SK-N-SH (cell line): ENCODE results near the gene MAPK10. TPM values are rescaled to one million over a fixed set of nuclear protein-coding genes. Genes with fewer than 3 reads are reported as not detected.

Experiments
- CTCF ChIA-PET: fragments of 300-600, 350-600 bp; formaldehyde crosslinking; extraction: SDS; loops from one replicate; lab custom pipeline; 2021; lab: Yijun Ruan, JAX
- POLR2A ChIA-PET: fragments of 350-600 bp; sonication (Branson Sonifier 250); formaldehyde crosslinking; extraction: SDS; loops from one replicate; lab custom pipeline; 2020; ENCODE audit warnings: antibody characterized with exemption, inconsistent platforms; lab: Yijun Ruan, JAX
- DNase-seq: peaks from one replicate; pipeline ENCODE4 v3.0.0; 2012
- H2AFZ ChIP-seq: fragments of 200-600 bp; sonication (generic); 2 replicates; pipeline ENCODE4 v1.8.1; 2016; ENCODE audit warnings: antibody characterized with exemption, mild to moderate bottlenecking, low read depth
- H3F3A ChIP-seq: fragments of 200-600 bp; sonication (generic); replicated peaks from 2 replicates; pipeline ENCODE3; 2016; ENCODE audit warnings: antibody characterized with exemption, mild to moderate bottlenecking; ENCODE audit not compliant: insufficient read depth
- H3K27ac ChIP-seq, 2 experiments: fragments of 200-500 bp in 1 of 2; fragments of 200-600 bp in 1 of 2; sonication (Bioruptor generic) in 1 of 2; sonication (generic), shearing (Covaris generic) in 1 of 2; 2 replicates each; pipeline versions ENCODE4 v1.5.1 to v1.6.1; 2014 to 2016; ENCODE audit warnings: low read depth in 2 of 2, inconsistent platforms in 1 of 2, low read length in 1 of 2, mild to moderate bottlenecking in 1 of 2, mixed read lengths in 1 of 2
- H3K27me3 ChIP-seq: fragments of 200-600 bp; sonication (generic), shearing (Covaris generic); 2 replicates; pipeline ENCODE4 v1.6.1; 2016; ENCODE audit warnings: mixed run types; ENCODE audit not compliant: insufficient read depth
- H3K36me3 ChIP-seq, 2 experiments: fragments of 200-500 bp in 1 of 2; fragments of 200-600 bp in 1 of 2; sonication (Bioruptor generic) in 1 of 2; sonication (generic) in 1 of 2; replicated peaks in 1 of 2; 2 replicates each; pipeline versions ENCODE3 to v1.5.1; 2014 to 2016; ENCODE audit warnings: low read length in 1 of 2, mild to moderate bottlenecking in 1 of 2; ENCODE audit not compliant: insufficient read depth in 2 of 2, control insufficient read depth in 1 of 2
- H3K4me1 ChIP-seq, 2 experiments: fragments of 200-500 bp in 1 of 2; fragments of 200-600 bp in 1 of 2; sonication (Bioruptor generic) in 1 of 2; sonication (generic), shearing (Covaris generic) in 1 of 2; 2 replicates each; pipeline versions ENCODE4 v1.5.1 to v1.6.1; 2014 to 2016; ENCODE audit warnings: low read depth in 1 of 2, low read length in 1 of 2, mixed run types in 1 of 2; ENCODE audit not compliant: insufficient read depth in 2 of 2, control insufficient read depth in 1 of 2
- H3K4me2 ChIP-seq: fragments of 200-600 bp; sonication (generic), shearing (Covaris generic); 2 replicates; pipeline ENCODE4 v1.6.1; 2017; ENCODE audit warnings: mixed run types
- H3K4me3 ChIP-seq, 2 experiments: fragments of 200-500 bp in 1 of 2; fragments of 200-600 bp in 1 of 2; sonication (Bioruptor generic) in 1 of 2; sonication (generic), shearing (Covaris generic) in 1 of 2; 2 replicates each; pipeline versions ENCODE4 v1.5.1 to v1.8.1; 2014 to 2016; ENCODE audit warnings: low read depth in 2 of 2, inconsistent platforms in 1 of 2, low read length in 1 of 2, mild to moderate bottlenecking in 1 of 2, mixed read lengths in 1 of 2, moderate library complexity in 1 of 2
- H3K79me2 ChIP-seq: fragments of 200-600 bp; sonication (generic); 2 replicates; pipeline ENCODE4 v1.8.1; 2017; ENCODE audit warnings: mild to moderate bottlenecking; ENCODE audit not compliant: insufficient read depth
- H3K9ac ChIP-seq: fragments of 200-600 bp; sonication (generic); 2 replicates; pipeline ENCODE4 v1.6.1; 2017; ENCODE audit warnings: mixed run types
- H3K9me2 ChIP-seq: fragments of 200-600 bp; sonication (generic); 2 replicates; pipeline ENCODE4 v1.6.1; 2017; ENCODE audit warnings: mixed run types
- H3K9me3 ChIP-seq: fragments of 200-600 bp; sonication (generic); 2 replicates; pipeline ENCODE4 v1.6.1; 2017; ENCODE audit warnings: mixed run types, mild to moderate bottlenecking, moderate library complexity
- H4K20me1 ChIP-seq: fragments of 200-600 bp; sonication (generic); 2 replicates; pipeline ENCODE4 v1.6.1; 2017; ENCODE audit warnings: mild to moderate bottlenecking, mixed run types; ENCODE audit not compliant: insufficient read depth
- EZH2phosphoT487 ChIP-seq: fragments of 200-600 bp; sonication (generic); IDR thresholded peaks from 2 replicates; pipeline ENCODE4 v1.6.1; 2017; ENCODE audit warnings: low read depth, mixed run types, mild to moderate bottlenecking, antibody characterized with exemption, moderate library complexity, borderline replicate concordance
- FOXM1 ChIP-seq: IDR thresholded peaks from 2 replicates; pipeline ENCODE4 v1.4.0; 2012; ENCODE audit warnings: low read depth, mild to moderate bottlenecking
- JUND ChIP-seq: IDR thresholded peaks from 2 replicates; pipeline ENCODE4 v1.4.0; 2012
- MEF2A ChIP-seq: IDR thresholded peaks from 2 replicates; pipeline ENCODE4 v1.4.0; 2012; ENCODE audit warnings: low read depth, borderline replicate concordance
- PBX3 ChIP-seq: IDR thresholded peaks from 2 replicates; pipeline ENCODE4; 2012
- RAD21 ChIP-seq: IDR thresholded peaks from 2 replicates; pipeline ENCODE4 v1.6.1; 2012; ENCODE audit warnings: mild to moderate bottlenecking, low read length
- REST ChIP-seq: IDR thresholded peaks from 2 replicates; pipeline ENCODE4 v1.6.1; 2012; ENCODE audit warnings: mild to moderate bottlenecking, low read depth, low read length, moderate library complexity
- RFX5 ChIP-seq: IDR thresholded peaks from 2 replicates; pipeline ENCODE4 v1.6.1; 2012; ENCODE audit warnings: mild to moderate bottlenecking, improper control_type of control experiment, low read length
- RXRA ChIP-seq: IDR thresholded peaks from 2 replicates; pipeline ENCODE4 v1.4.0; 2012; ENCODE audit warnings: low read depth, mild to moderate bottlenecking, borderline replicate concordance
- SIN3A ChIP-seq: IDR thresholded peaks from 2 replicates; pipeline ENCODE4 v1.6.1; 2012; ENCODE audit warnings: low read depth, mild to moderate bottlenecking, low read length, moderate library complexity, borderline replicate concordance
- SMC3 ChIP-seq: IDR thresholded peaks from 2 replicates; pipeline ENCODE4 v1.6.1; 2012; ENCODE audit warnings: low read depth, low read length, improper control_type of control experiment
- WGBS: methylation state at CpG from one replicate; pipeline ENCODE4 v1.1.6; 2017; ENCODE audit warnings: low lambda C conversion rate; 5-methylcytosine and 5-hydroxymethylcytosine counted together
- polyA plus RNA-seq, 3 experiments: library from polyadenylated mRNA; depleted of rRNA; stranded (reverse); fragments of >200 nt; gene quantifications; 2 replicates each; pipeline ENCODE4 v1.2.3, GENCODE V29; 2012
- TF ChIP-seq, protein P1 (sequence below): IDR thresholded peaks from 2 replicates; pipeline ENCODE4 v1.4.0; 2012; ENCODE audit warnings: low read depth, borderline replicate concordance

MAPK10 gene
- polyA plus RNA-seq, 1 of the 3 experiments (the other 2 are of a cell fraction): 8.1 TPM

DNA sequence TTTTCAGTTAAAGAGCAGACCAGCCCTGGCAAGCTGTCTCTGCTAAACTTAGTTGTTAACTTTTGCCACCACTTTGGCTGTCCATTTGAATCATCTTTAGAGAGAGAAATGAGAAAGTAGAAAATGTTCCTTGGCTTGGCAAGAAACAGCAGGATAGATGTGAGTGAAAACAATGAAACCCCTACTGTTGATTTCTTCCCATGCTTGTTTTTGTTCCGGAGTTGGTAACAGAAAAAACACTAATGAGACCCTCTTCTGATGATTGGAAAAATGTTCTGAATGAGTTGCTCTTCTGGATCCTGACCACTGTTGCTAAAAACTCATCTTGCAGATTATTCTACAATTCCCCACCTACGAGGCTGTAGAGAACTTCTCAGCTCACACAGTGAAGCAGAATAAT, 203.3 kb downstream of the MAPK10 start:
- POLR2A ChIA-PET: no interaction called here
- CTCF ChIA-PET: interaction anchor here (0.9 kb wide), 1 partner anchor 342 kb away, joined by 3 read pairs; no protein-coding TSS in a partner anchor

DNA sequence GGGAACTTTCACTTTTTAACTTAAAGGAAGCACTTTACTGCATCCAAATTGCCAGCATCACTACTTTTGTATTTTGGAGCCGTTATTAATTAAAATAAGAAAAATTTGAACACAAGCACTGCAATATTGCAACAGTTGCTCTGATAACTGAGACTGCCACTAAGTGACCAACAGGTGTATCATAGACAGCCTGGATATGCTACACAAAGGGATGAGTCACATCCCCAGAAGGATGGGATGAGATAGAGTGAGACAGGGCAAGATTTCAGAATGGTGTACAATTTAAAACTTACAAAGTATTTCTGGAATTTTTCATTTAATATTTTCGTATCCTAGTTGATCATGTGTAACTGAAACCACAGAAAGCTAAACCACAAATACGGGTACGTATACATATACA, 204.1 kb downstream of the MAPK10 start:
- H2AFZ ChIP-seq: no peak overlapping the region
- no peak for DNase-seq
- ChIA-PET CTCF (no interaction called here), POLR2A (no interaction called here)
- H3K36me3 ChIP-seq: peaks cover 5 to 6% of the 10 kb centered on the region in 2 experiments
- 77% methylated on average over 4 of the region's 4 CpGs for WGBS
- H3K4me3 ChIP-seq: no peak overlapping the region
- no peak overlapping the region for H3K9ac ChIP-seq
- no peaks in the 10 kb centered on the region for H3K27me3 ChIP-seq
- no peak overlapping the region for H3K27ac ChIP-seq
- H3K79me2 ChIP-seq: no peaks in the 10 kb centered on the region
- no peak for TF ChIP-seq RAD21
- TF ChIP-seq SIN3A: no peak
- no peak for TF ChIP-seq SMC3
- TF ChIP-seq REST: no peak
- TF ChIP-seq MEF2A: no peak
- no peak for TF ChIP-seq RFX5
- TF ChIP-seq JUND: no peak
- no peak for TF ChIP-seq RXRA
- TF ChIP-seq FOXM1: no peak
- H3K4me2 ChIP-seq: no peak overlapping the region
- H3K9me3 ChIP-seq: no peaks in the 10 kb centered on the region
- no peaks in the 10 kb centered on the region; a peak in 1 of 4 replicates for H3K4me1 ChIP-seq
- no peaks in the 10 kb centered on the region for H3K9me2 ChIP-seq
- H4K20me1 ChIP-seq: no peaks in the 10 kb centered on the region
- H3F3A ChIP-seq: no peaks in the 10 kb centered on the region

More for the DNA sequence above, 203.3 kb downstream of the MAPK10 start:
- Histone ChIP-seq H3K79me2 (no peaks in the 10 kb centered on the region), H3K4me3 (no peak overlapping the region), H3K4me2 (no peak overlapping the region), H2AFZ (no peak overlapping the region), H3K27me3 (no peaks in the 10 kb centered on the region), H3K9me2 (no peaks in the 10 kb centered on the region), H3F3A (no peaks in the 10 kb centered on the region), H3K27ac (no peak overlapping the region), H3K9me3 (no peaks in the 10 kb centered on the region), H4K20me1 (no peaks in the 10 kb centered on the region), H3K4me1 (no peaks in the 10 kb centered on the region; a peak in 1 of 4 replicates), H3K36me3 (peaks cover 5 to 6% of the 10 kb centered on the region in 2 experiments), H3K9ac (no peak overlapping the region)
- TF ChIP-seq RXRA: no peak
- no peak for TF ChIP-seq FOXM1
- TF ChIP-seq, protein P1, sequence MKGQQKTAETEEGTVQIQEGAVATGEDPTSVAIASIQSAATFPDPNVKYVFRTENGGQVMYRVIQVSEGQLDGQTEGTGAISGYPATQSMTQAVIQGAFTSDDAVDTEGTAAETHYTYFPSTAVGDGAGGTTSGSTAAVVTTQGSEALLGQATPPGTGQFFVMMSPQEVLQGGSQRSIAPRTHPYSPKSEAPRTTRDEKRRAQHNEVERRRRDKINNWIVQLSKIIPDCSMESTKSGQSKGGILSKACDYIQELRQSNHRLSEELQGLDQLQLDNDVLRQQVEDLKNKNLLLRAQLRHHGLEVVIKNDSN: no peak
- no peak for TF ChIP-seq MEF2A
- TF ChIP-seq EZH2phosphoT487: no peak
- no peak for TF ChIP-seq PBX3
- 91% methylated on average over 2 of the region's 2 CpGs for WGBS
- no peak for DNase-seq
